Kidney (tissue), 22 donors: ENCODE results near the gene ZNF784. TPM values are rescaled to one million over a fixed set of nuclear protein-coding genes. Genes with fewer than 3 reads are reported as not detected.
A peak's percentile ranks its signal among the peaks of the same experiment; 100 is the strongest.

ENCODE experiments used
- DNase-seq, 5 donors: peaks; one replicate each; pipeline ENCODE4 v3.0.0-alpha.2; 2013 to 2020
- FAIRE-seq: peaks from 2 replicates; lab custom pipeline; 2012; peaks lifted over from hg19 to GRCh38; lab: Jason Lieb, UNC
- H3K27ac ChIP-seq, 2 donors: one replicate each; pipeline ENCODE4 v1.7.0; 2013; ENCODE audit warnings: low read depth in 2 of 2, low read length in 2 of 2, inconsistent platforms in 1 of 2
- H3K27me3 ChIP-seq: one replicate; pipeline ENCODE4 v1.7.1; 2013; ENCODE audit warnings: low read length, inconsistent platforms; ENCODE audit not compliant: control insufficient read depth, insufficient read depth
- H3K36me3 ChIP-seq, 3 donors: one replicate each; pipeline versions ENCODE4 v1.7.0 to v1.7.1; 2013; ENCODE audit warnings: low read length in 3 of 3, control low read depth in 1 of 3, inconsistent platforms in 1 of 3; ENCODE audit not compliant: insufficient read depth in 3 of 3, control insufficient read depth in 2 of 3
- H3K4me1 ChIP-seq, 3 donors: one replicate each; pipeline versions ENCODE4 v1.7.0 to v1.7.1; 2013; ENCODE audit warnings: low read length in 3 of 3, inconsistent platforms in 1 of 3, low read depth in 1 of 3; ENCODE audit not compliant: control insufficient read depth in 2 of 3, insufficient read depth in 2 of 3
- H3K4me3 ChIP-seq, 3 donors: one replicate each; pipeline versions ENCODE4 v1.7.0 to v1.8.1; 2013; ENCODE audit warnings: low read length in 3 of 3, control low read depth in 1 of 3, inconsistent platforms in 1 of 3
- H3K9ac ChIP-seq, 3 donors: one replicate each; pipeline versions ENCODE4 v1.7.0 to v1.7.1; 2013; ENCODE audit warnings: low read length in 3 of 3, control low read depth in 1 of 3, inconsistent platforms in 1 of 3
- H3K9me3 ChIP-seq, 3 donors: one replicate each; pipeline versions ENCODE4 v1.7.0 to v1.7.1; 2013; ENCODE audit warnings: low read length in 3 of 3, control low read depth in 1 of 3, inconsistent platforms in 1 of 3; ENCODE audit not compliant: control insufficient read depth in 2 of 3, insufficient read depth in 1 of 3
- intact Hi-C: fragments of 100-400 bp; cut with DNase I; formaldehyde crosslinking; loops from one replicate; pipeline ENCODE4 v1.11.1; 2022
- long read RNA-seq, 10 donors: library from polyadenylated mRNA in 1 of 10; unstranded in 1 of 10; transcript quantifications; one replicate each; pipeline ENCODE4 v2.0.0 and lab custom pipeline, GENCODE V29; 2021 to 2026
- polyA plus RNA-seq: library from polyadenylated mRNA; stranded (reverse); fragments of 350-450 nt; fragmentation: Illumina TruSeq; extraction: RNeasy Lipid Tissue Mini Kit (QIAGEN cat#74804); gene quantifications from one replicate; pipeline ENCODE4 v1.2.3, GENCODE V29; 2014; ENCODE audit warnings: low read depth, low replicate concordance; ENCODE audit not compliant: insufficient read depth
- total RNA-seq: library from RNA; stranded (reverse); fragmentation: NEBNext Ultra II Directional; extraction: Animal tissue kit (Norgen Biotek cat#: 25700); gene quantifications from one replicate; pipeline ENCODE4 v1.2.1, GENCODE V29; 2021
- TF ChIP-seq, protein P1 (sequence below): IDR thresholded peaks from 3 replicates; pipeline ENCODE4 v1.5.1; 2012; ENCODE audit warnings: mild to moderate bottlenecking, moderate library complexity, borderline replicate concordance; ENCODE audit not compliant: insufficient read depth; ENCODE audit errors: extremely low read depth
- donor health status: control.
- donor health status: control.
- donor health status: control.
- donor health status: control.
- donor health status: control.
- donor health status: DM: yes; HTN: yes; CAD: no.
- donor health status: Normal renal cell carcinoma (clear cell type).

The ZNF784 gene, protein sequence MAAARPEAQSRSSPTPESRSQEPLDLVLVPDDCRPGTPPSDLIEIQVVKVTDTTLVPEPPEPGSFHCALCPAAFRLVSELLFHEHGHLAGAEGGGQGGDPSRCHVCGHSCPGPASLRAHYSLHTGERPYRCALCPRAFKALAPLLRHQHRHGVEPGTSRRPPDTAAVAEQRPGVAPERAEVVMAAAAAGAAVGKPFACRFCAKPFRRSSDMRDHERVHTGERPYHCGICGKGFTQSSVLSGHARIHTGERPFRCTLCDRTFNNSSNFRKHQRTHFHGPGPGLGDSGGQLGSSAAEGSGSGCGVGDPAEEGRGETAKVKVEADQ
- total RNA-seq (9.8 TPM), polyA plus RNA-seq (6.6 TPM)
- long read RNA-seq, donor 1, transcript ZNF784-201 (2 exons, 2,021 nt) = major isoform, 6 of 6 reads
- long read RNA-seq, donor 1, partial matches to known transcripts = 0 of 6 reads
- long read RNA-seq, donor 1, other reads (novel, unspliced or antisense) = 0 of 6 reads
- long read RNA-seq, donor 2, transcript ZNF784-201 (2 exons, 2,021 nt) = major isoform, 5 of 5 reads
- long read RNA-seq, donor 2, partial matches to known transcripts = 0 of 5 reads
- long read RNA-seq, donor 2, other reads (novel, unspliced or antisense) = 0 of 5 reads
- long read RNA-seq, donor 3, partial matches to known transcripts = 0 of 2 reads
- long read RNA-seq, donor 3, other reads (novel, unspliced or antisense) = 0 of 2 reads
- long read RNA-seq, donor 4, partial matches to known transcripts = 0 of 1 reads
- long read RNA-seq, donor 4, other reads (novel, unspliced or antisense) = 0 of 1 reads
- long read RNA-seq, donor 5 = 0 reads
- long read RNA-seq, donor 6, partial matches to known transcripts = 0 of 2 reads
- long read RNA-seq, donor 6, other reads (novel, unspliced or antisense) = 0 of 2 reads
- long read RNA-seq, donor 7, transcript ZNF784-201 (2 exons, 2,021 nt) = major isoform, 5 of 10 reads
- long read RNA-seq, donor 7, partial matches to known transcripts = 0 of 10 reads
- long read RNA-seq, donor 7, other reads (novel, unspliced or antisense) = 5 of 10 reads
- long read RNA-seq, donor 8, partial matches to known transcripts = 0 of 24 reads
- long read RNA-seq, donor 8, other reads (novel, unspliced or antisense) = 22 of 24 reads
- long read RNA-seq, donor 9, partial matches to known transcripts = 0 of 1 reads
- long read RNA-seq, donor 9, other reads (novel, unspliced or antisense) = 0 of 1 reads
- long read RNA-seq, donor 10, partial matches to known transcripts = 0 of 2 reads
- long read RNA-seq, donor 10, other reads (novel, unspliced or antisense) = 0 of 2 reads

DNA sequence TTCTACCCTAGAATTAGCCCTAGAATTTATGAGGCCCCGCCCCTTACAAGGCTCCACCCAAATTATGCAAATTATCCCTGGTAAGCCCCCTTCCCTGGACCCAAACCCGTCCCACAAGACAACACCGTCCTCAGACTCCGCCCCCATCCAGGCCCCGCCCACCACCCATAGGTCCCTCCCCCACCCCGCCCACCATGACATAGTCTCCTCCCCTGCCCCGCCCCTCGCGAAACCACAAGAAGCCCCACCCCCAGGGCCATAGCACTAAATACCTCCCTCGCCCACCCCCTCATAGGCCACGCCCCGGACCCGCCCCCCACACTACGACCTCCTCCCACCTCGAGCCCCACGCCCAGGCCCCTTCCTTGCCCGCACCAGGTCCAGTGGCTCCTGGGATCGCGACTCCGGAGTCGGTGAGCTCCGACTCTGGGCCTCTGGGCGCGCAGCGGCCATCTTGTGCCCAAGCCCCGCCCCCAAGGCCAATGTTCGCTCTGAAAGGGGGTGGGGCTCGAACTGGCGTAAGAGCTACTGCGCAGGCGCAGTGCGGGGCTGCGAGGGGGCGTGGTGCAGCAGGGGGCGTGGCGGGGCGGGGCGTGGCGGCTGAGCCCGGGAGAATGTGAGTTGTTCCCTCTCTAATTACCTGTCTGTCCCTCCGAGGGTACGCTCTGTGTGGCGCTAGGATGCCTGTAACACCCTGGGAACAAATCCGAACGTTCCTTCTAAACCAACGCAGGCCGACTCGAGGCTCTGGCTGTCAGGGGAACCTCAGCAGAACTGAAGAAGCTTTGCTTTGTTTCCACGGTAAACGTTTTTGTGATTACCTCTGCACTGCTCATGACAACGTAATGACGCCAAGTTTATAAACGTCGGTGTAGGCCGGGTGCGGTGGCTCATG is at the start of gene ZNF784:
TSS of gene ZNF784 (minus strand) at position 458 of the 895 bp plus-strand sequence. CDS start at position 453, 5 bp downstream.
- H3K36me3 ChIP-seq = peaks cover 0 to 6% (median 0%) of the 10 kb centered on the region in 3 donors
- H3K9me3 ChIP-seq = no peaks in the 10 kb centered on the region
- FAIRE-seq (no peak), DNase-seq (peak; percentile 95 to 98 (median 98))
- intact Hi-C loops = no loop called here
- peaks cover 2 to 6% (median 5%) of the 10 kb centered on the region in 3 donors for H3K4me1 ChIP-seq
- no peaks in the 10 kb centered on the region for H3K27me3 ChIP-seq
- peak within 1 kb of the TSS; percentile 79 to 89 (median 88) for H3K4me3 ChIP-seq
- H3K27ac ChIP-seq = peak within 1 kb of the TSS; percentile 99
- H3K9ac ChIP-seq = peak within 1 kb of the TSS in 2 of 3 donors; percentile 71 to 80
- TF ChIP-seq, protein P1, sequence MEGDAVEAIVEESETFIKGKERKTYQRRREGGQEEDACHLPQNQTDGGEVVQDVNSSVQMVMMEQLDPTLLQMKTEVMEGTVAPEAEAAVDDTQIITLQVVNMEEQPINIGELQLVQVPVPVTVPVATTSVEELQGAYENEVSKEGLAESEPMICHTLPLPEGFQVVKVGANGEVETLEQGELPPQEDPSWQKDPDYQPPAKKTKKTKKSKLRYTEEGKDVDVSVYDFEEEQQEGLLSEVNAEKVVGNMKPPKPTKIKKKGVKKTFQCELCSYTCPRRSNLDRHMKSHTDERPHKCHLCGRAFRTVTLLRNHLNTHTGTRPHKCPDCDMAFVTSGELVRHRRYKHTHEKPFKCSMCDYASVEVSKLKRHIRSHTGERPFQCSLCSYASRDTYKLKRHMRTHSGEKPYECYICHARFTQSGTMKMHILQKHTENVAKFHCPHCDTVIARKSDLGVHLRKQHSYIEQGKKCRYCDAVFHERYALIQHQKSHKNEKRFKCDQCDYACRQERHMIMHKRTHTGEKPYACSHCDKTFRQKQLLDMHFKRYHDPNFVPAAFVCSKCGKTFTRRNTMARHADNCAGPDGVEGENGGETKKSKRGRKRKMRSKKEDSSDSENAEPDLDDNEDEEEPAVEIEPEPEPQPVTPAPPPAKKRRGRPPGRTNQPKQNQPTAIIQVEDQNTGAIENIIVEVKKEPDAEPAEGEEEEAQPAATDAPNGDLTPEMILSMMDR = no peak

DNA sequence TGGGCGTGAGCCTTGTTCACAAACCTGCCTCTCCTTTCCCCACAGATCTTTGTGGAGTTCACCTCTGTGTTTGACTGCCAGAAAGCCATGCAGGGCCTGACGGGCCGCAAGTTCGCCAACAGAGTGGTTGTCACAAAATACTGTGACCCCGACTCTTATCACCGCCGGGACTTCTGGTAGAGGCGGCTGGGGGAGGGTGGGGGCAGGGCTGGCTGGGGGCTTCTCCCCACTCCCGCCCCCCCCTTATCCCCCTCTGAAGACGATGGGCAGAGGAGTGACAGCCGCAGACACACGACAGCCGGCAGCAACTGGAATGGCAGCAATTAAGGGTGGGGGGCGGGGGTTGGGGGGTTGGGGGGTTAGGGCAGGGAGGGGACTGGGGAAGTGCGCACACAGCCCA is 49.5 kb upstream of the ZNF784 start:
- FAIRE-seq (no peak), DNase-seq (peak in 1 of 5 donors; percentile 56)
- no peak overlapping the region for H3K9ac ChIP-seq
- H3K27me3 ChIP-seq = no peaks in the 10 kb centered on the region
- H3K36me3 ChIP-seq = peaks cover 2 to 23% (median 16%) of the 10 kb centered on the region in 3 donors
- peaks cover 0 to 35% (median 29%) of the 10 kb centered on the region in 3 donors for H3K4me1 ChIP-seq
- TF ChIP-seq, protein P1 = no peak
- no peak overlapping the region for H3K4me3 ChIP-seq
- no peaks in the 10 kb centered on the region for H3K9me3 ChIP-seq
- H3K27ac ChIP-seq = no peak overlapping the region
- intact Hi-C loops = no loop called here

DNA sequence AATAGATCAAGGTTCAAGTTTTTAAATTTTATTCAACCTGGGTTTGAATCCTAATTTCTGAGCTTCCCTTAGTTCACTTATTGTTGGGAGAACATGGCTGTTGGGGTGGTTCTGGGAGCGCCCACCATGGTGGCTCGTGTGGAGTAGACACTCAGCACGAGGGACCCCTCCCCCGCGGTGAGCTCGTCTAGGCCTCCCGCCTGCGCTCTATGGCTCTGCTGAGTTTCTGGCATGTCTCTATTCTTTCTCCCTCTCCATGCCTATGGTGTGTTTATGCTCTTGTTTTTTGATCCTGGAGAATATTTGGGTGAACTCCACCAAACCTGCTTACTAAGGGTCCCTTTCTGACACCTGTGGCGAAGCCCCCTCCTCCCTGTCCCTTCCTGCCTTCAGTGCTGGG is 49.1 kb upstream of the ZNF784 start:
- H3K9ac ChIP-seq = no peak overlapping the region
- TF ChIP-seq, protein P1 = no peak
- FAIRE-seq (no peak), DNase-seq (peak in 1 of 5 donors; percentile 65)
- no peaks in the 10 kb centered on the region for H3K27me3 ChIP-seq
- H3K9me3 ChIP-seq = no peaks in the 10 kb centered on the region
- H3K27ac ChIP-seq = no peak overlapping the region
- H3K4me3 ChIP-seq = no peak overlapping the region
- H3K4me1 ChIP-seq = peaks cover 0 to 31% (median 26%) of the 10 kb centered on the region in 3 donors
- intact Hi-C loops = no loop called here
- H3K36me3 ChIP-seq = peaks cover 0 to 23% (median 16%) of the 10 kb centered on the region in 3 donors
